Tibial artery (tissue), 4 donors: Measurements from ENCODE around the gene CASZ1.

Experiments
- DNase-seq, 2 donors: peaks; one replicate each; pipeline ENCODE4 v3.0.0-alpha.2; 2019
- H3K27ac ChIP-seq, 2 donors: fragments of 200-600 bp; sonication (generic) in 1 of 2; 1 replicate in 1 of 2; 2 replicates in 1 of 2; pipeline ENCODE4 v1.5.1; 2018 to 2019; ENCODE audit warnings: mild to moderate bottlenecking in 1 of 2
- H3K27me3 ChIP-seq, 2 donors: fragments of 200-600 bp; sonication (generic) in 1 of 2; one replicate each; pipeline versions ENCODE4 v1.5.1 to v1.6.0; 2016 to 2019
- H3K36me3 ChIP-seq, 3 donors: fragments of 200-600 bp; sonication (generic) in 2 of 3; one replicate each; pipeline ENCODE4 v1.5.1; 2016 to 2019; ENCODE audit warnings: mild to moderate bottlenecking in 2 of 3
- H3K4me1 ChIP-seq, 4 donors: fragments of 200-600 bp; sonication (generic) in 2 of 4; 1 replicate in 3 of 4; 2 replicates in 1 of 4; pipeline ENCODE4 v1.5.1; 2016 to 2019
- H3K4me3 ChIP-seq, 2 donors: fragments of 200-600 bp; sonication (generic) in 1 of 2; 1 replicate in 1 of 2; 2 replicates in 1 of 2; pipeline ENCODE4 v1.5.1; 2018 to 2019; ENCODE audit warnings: mild to moderate bottlenecking in 2 of 2
- H3K9me3 ChIP-seq, 3 donors: fragments of 200-600 bp; sonication (generic) in 1 of 3; one replicate each; pipeline ENCODE4 v1.5.1; 2016 to 2019
- intact Hi-C: fragments of 100-400 bp; cut with DNase I; formaldehyde crosslinking; loops from one replicate; pipeline ENCODE4 v1.15.0; 2023; ENCODE audit warnings: low total_unique reads
- TF ChIP-seq, protein P1 (sequence below), 2 experiments: fragments of 200-600 bp in 1 of 2; fragments of 450-650 bp in 1 of 2; IDR thresholded peaks; one replicate each; pipeline ENCODE4 v1.5.1; 2017 to 2019; ENCODE audit warnings: antibody characterized with exemption in 2 of 2, mild to moderate bottlenecking in 1 of 2, moderate library complexity in 1 of 2

The CASZ1 gene

DNA sequence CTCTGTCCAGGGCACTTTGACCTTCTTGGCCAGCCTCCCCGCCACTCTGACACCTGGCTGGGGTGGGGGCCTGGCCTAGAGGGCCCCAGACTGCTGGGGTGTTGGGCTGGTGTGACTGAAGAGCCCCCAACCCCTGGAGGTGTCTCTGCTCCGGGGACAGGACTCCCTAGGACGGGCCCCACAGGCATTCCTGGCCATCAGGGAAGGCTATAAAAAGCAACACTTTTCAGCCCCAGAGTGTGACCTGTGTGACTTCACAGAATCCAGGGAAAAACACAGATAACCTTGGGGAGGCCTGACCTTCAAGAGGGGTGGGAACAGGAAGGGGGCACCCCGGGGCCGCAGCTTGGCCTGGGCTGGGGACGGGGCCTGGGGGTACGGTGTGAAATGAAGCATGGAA, 24.0 kb upstream of the CASZ1 start:
- no peaks in the 10 kb centered on the region for H3K36me3 ChIP-seq
- H3K4me1 ChIP-seq = no peaks in the 10 kb centered on the region
- intact Hi-C loops = no loop called here
- H3K27ac ChIP-seq = no peak overlapping the region
- H3K9me3 ChIP-seq = no peaks in the 10 kb centered on the region
- no peak for DNase-seq
- TF ChIP-seq, protein P1, sequence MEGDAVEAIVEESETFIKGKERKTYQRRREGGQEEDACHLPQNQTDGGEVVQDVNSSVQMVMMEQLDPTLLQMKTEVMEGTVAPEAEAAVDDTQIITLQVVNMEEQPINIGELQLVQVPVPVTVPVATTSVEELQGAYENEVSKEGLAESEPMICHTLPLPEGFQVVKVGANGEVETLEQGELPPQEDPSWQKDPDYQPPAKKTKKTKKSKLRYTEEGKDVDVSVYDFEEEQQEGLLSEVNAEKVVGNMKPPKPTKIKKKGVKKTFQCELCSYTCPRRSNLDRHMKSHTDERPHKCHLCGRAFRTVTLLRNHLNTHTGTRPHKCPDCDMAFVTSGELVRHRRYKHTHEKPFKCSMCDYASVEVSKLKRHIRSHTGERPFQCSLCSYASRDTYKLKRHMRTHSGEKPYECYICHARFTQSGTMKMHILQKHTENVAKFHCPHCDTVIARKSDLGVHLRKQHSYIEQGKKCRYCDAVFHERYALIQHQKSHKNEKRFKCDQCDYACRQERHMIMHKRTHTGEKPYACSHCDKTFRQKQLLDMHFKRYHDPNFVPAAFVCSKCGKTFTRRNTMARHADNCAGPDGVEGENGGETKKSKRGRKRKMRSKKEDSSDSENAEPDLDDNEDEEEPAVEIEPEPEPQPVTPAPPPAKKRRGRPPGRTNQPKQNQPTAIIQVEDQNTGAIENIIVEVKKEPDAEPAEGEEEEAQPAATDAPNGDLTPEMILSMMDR (IDR thresholded peaks at IDR 0.05) = no peak
- H3K27me3 ChIP-seq = peaks cover 0 to 55% of the 10 kb centered on the region in 2 donors
- no peak overlapping the region for H3K4me3 ChIP-seq

DNA sequence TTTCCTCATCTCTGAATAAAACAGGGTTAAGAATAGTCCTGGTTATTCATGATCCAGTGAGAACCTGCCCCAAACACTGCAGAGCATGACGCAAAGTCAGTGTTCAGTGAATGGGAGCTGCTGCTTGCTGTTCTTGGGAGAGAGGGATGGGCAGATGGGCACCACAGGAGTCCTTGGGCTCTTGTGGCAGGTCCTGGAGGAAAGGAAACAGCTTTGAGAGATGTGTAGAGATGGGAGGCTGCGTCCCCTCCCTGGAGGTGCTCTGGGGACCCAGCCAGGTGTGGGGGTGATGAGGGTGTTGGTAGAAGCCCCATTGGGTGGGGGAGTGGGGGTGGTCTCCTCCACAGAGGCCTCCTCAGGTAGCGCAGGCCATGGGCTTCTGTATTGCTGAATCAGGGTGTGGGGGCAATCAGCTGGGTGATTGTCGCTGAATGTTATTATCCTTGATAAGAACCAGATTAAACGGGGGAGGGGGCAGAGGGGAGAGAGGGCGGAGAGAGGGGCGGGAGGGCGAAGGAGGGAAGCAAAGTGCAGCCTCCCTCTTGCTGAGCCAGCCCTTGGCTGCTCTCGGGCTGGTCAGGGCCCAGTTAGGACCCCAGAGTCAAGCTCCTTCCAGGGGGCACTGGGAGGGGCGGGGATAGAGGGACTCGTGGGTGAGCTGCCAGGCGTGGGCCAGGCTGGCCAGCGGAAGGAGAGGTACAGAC, 22.9 kb upstream of the CASZ1 start:
- TF ChIP-seq, protein P1 (IDR thresholded peaks at IDR 0.05) = no peak
- no peaks in the 10 kb centered on the region for H3K36me3 ChIP-seq
- no peaks in the 10 kb centered on the region for H3K4me1 ChIP-seq
- no peak overlapping the region for H3K27ac ChIP-seq
- no peak overlapping the region for H3K4me3 ChIP-seq
- peaks cover 0 to 51% of the 10 kb centered on the region in 2 donors for H3K27me3 ChIP-seq
- H3K9me3 ChIP-seq = no peaks in the 10 kb centered on the region
- intact Hi-C loops = no loop called here
- DNase-seq = no peak

DNA sequence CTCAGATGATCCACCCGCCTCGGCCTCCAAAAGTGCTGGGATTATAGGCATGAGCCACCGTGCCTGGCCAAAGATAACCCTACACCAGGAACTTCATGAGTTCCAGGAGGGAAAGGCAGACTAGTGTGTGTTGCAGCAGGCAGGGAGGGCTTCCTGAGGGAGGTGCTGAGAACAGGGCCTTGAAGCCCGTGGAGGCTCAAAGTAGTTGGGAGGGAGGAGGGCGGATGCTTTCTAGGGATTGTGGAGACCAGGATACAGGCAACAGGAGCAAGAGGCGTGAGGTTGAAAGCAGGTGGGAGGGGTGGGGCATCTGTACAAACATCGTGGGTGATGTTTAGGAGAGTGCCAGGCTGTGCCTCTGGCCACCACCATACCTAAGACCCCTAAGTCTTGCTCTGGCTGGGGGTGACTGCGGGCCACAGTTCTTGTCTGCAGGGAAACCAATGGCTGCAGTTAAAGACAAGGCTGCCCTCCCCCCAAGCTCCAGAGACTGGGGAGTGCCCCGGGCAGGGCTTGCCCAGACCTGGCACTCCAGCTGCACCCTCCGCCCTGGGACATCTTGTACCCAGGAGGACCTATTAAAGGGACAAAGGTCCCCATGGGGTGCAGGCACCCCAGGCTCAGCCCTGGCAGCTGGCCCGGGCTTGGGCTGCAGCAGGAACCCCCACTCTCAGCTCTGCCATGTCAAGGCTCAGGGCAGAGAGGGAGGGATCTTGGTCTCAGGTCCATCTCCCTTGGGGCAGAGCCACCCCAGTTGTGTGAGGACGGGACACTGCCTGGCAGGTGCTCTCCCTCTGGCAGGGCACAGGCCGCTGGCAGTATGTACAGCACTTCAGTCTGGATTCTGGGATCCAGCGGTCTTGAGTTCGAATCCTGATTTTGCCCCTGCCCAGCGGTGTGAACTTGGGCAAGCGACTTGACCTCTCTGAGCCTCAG, 22.1 kb upstream of the CASZ1 start:
- Histone ChIP-seq H3K4me1 (no peaks in the 10 kb centered on the region), H3K36me3 (no peaks in the 10 kb centered on the region), H3K9me3 (no peaks in the 10 kb centered on the region), H3K27ac (no peak overlapping the region), H3K4me3 (no peak overlapping the region), H3K27me3 (peaks cover 0 to 44% of the 10 kb centered on the region in 2 donors)
- TF ChIP-seq, protein P1 (IDR thresholded peaks at IDR 0.05) = no peak
- intact Hi-C loops = no loop called here
- no peak for DNase-seq

DNA sequence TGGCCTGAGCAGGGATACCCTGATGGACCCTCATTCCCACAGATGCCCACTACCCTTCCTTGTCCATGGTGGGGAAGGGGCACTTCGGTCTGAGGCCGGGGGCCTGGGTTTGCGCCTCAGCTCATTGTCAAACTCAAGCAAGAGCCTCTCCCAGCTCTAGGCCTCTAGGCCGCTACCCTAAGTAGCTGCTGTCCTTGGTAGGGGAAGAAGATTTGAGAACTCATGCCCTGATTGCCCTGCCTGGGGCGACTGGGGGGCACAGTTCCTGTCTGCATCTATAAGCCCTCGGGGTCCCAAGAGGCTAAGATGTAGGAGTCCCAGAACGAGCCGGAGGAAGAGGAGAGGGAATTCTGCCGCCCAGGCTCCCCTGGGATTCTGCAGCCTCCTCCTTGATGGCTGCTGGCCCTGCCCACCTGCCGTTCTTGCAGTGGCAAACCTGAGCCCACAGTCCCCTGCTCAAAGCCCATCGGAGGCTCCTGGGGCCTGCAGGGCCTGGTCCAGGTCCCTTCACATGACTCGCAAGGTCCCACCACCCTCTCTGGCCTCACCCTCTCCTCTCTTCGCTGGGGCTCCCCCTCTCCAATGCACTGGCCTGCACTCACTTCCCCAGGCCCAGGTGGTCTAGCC, 20.4 kb upstream of the CASZ1 start:
- H3K9me3 ChIP-seq = no peaks in the 10 kb centered on the region
- H3K4me1 ChIP-seq = no peaks in the 10 kb centered on the region
- H3K4me3 ChIP-seq = no peak overlapping the region

DNA sequence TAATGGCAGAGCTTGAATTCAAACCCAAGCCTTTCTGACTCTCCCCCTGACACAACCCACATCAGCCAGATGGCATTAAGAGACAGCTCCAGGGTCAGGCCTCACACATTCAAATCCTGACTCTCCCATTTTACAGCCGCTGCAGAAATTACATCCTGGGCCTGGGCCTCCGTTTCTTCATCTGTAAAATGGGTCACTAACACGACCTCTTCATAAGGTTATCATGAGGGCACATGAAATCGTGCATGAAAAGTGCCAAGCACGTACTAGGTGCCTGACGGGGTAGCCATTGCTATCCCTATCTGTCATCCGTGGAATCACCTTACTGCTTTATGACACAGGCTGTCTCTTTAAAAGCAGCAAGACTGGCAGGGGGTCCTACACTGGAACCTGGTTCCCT, 19.8 kb upstream of the CASZ1 start:
- intact Hi-C loops = no loop called here
- Histone ChIP-seq H3K4me3 (no peak overlapping the region), H3K27me3 (peaks cover 0 to 40% of the 10 kb centered on the region in 2 donors), H3K27ac (no peak overlapping the region), H3K36me3 (no peaks in the 10 kb centered on the region), H3K9me3 (no peaks in the 10 kb centered on the region), H3K4me1 (no peaks in the 10 kb centered on the region)
- no peak for DNase-seq
- TF ChIP-seq, protein P1 (IDR thresholded peaks at IDR 0.05) = no peak

More for the DNA sequence above, 20.4 kb upstream of the CASZ1 start:
- TF ChIP-seq, protein P1 (IDR thresholded peaks at IDR 0.05) = no peak
- H3K27ac ChIP-seq = no peak overlapping the region
- intact Hi-C loops = no loop called here
- no peak for DNase-seq
- peaks cover 0 to 40% of the 10 kb centered on the region in 2 donors for H3K27me3 ChIP-seq
- no peaks in the 10 kb centered on the region for H3K36me3 ChIP-seq
